Colon (tissue), 2 donors: Measurements from ENCODE around the gene ASB11.

Source experiments
- FAIRE-seq: peaks from 2 replicates; lab custom pipeline; 2012; peaks lifted over from hg19 to GRCh38; lab: Jason Lieb, UNC
- donor health status: control.
- donor health status: control.

The ASB11 gene

GRCh38 chrX:15315509-15315908 lies at the start of gene ASB11:
TSS of gene ASB11 (minus strand) at chrX:15315640. CDS start at chrX:15315605, 35 bp downstream.
- FAIRE-seq = no peak

GRCh38 chrX:15359701-15360100 lies 44.3 kb upstream of the ASB11 start:
- FAIRE-seq = no peak

- FAIRE-seq = peak; percentile 33
These were observed 43.1 kb upstream of the ASB11 start for GRCh38 chrX:15358533-15358932.

GRCh38 chrX:15356444-15356843 lies 41.0 kb upstream of the ASB11 start:
- FAIRE-seq = no peak

GRCh38 chrX:15350329-15350996 lies 35.0 kb upstream of the ASB11 start:
- FAIRE-seq = no peak

- FAIRE-seq = peak; percentile 47
These were observed 33.6 kb upstream of the ASB11 start for GRCh38 chrX:15349046-15349445.

GRCh38 chrX:15345976-15346375 lies 30.5 kb upstream of the ASB11 start:
- FAIRE-seq = no peak

- no peak for FAIRE-seq
These were observed 28.7 kb upstream of the ASB11 start for GRCh38 chrX:15344106-15344505.

- FAIRE-seq = no peak
These were observed 27.6 kb upstream of the ASB11 start for GRCh38 chrX:15343075-15343476.

- FAIRE-seq = no peak
These were observed 25.4 kb upstream of the ASB11 start for GRCh38 chrX:15340867-15341266.

- no peak for FAIRE-seq
These were observed 20.6 kb upstream of the ASB11 start for GRCh38 chrX:15336023-15336413.

GRCh38 chrX:15335135-15336022 lies 19.9 kb upstream of the ASB11 start, which contains the start of gene PIGA:
TSS of gene PIGA (minus strand) at chrX:15335523. CDS start at chrX:15331930, 3,593 bp downstream.
- FAIRE-seq = peak; percentile 77

- FAIRE-seq = no peak
These were observed 19.1 kb upstream of the ASB11 start for GRCh38 chrX:15334561-15334960.

- no peak for FAIRE-seq
These were observed 13.4 kb upstream of the ASB11 start for GRCh38 chrX:15328821-15329220.

GRCh38 chrX:15328131-15328530 lies 12.7 kb upstream of the ASB11 start:
- no peak for FAIRE-seq

GRCh38 chrX:15322472-15322871 lies 7.0 kb upstream of the ASB11 start:
- FAIRE-seq = peak; percentile 64

GRCh38 chrX:15322072-15322471 lies 6.6 kb upstream of the ASB11 start:
- FAIRE-seq = no peak

- no peak for FAIRE-seq
These were observed 6.0 kb upstream of the ASB11 start for GRCh38 chrX:15321447-15321846.

GRCh38 chrX:15320297-15320696 lies 4.9 kb upstream of the ASB11 start:
- FAIRE-seq = no peak

GRCh38 chrX:15319075-15319474 lies 3.6 kb upstream of the ASB11 start:
- peak; percentile 62 for FAIRE-seq

GRCh38 chrX:15314472-15314871 lies 968 bp downstream of the ASB11 start:
- no peak for FAIRE-seq

- no peak for FAIRE-seq
These were observed 4.3 kb downstream of the ASB11 start for GRCh38 chrX:15311119-15311518.

- no peak for FAIRE-seq
These were observed 5.3 kb downstream of the ASB11 start for GRCh38 chrX:15310117-15310516.
